Upper lobe of right lung (tissue), 1 donor: ENCODE results near the gene ARHGEF10L. TPM values are rescaled to one million over a fixed set of nuclear protein-coding genes. Genes with fewer than 3 reads are reported as not detected.

Source experiments
- ATAC-seq: fragments of 200-7000 bp; cut with Tn5 transposase; one replicate; pipeline ENCODE4 v1.9.1; 2020; ENCODE audit warnings: mild to moderate bottlenecking, moderate library complexity
- DNase-seq: peaks from one replicate; pipeline ENCODE4 v3.0.0-alpha.2; 2020
- H3K27ac ChIP-seq: fragments of 200-600 bp; one replicate; pipeline ENCODE4 v1.8.0; 2022
- H3K27me3 ChIP-seq: fragments of 200-600 bp; one replicate; pipeline ENCODE4 v1.8.0; 2022; ENCODE audit warnings: mild to moderate bottlenecking
- H3K36me3 ChIP-seq: fragments of 200-600 bp; one replicate; pipeline ENCODE4 v1.8.0; 2022
- H3K4me1 ChIP-seq: fragments of 200-600 bp; one replicate; pipeline ENCODE4 v1.8.0; 2022
- H3K4me3 ChIP-seq: fragments of 200-600 bp; one replicate; pipeline ENCODE4 v1.8.0; 2022; ENCODE audit warnings: mild to moderate bottlenecking
- H3K9me3 ChIP-seq: fragments of 200-600 bp; one replicate; pipeline ENCODE4 v1.8.0; 2022
- intact Hi-C: fragments of 100-400 bp; cut with DNase I; formaldehyde crosslinking; loops from one replicate; pipeline ENCODE4 v1.11.0; 2022
- total RNA-seq: library from RNA; stranded (reverse); fragmentation: NEBNext Ultra II Directional; extraction: Animal tissue kit (Norgen Biotek cat#: 25700); gene quantifications from one replicate; pipeline ENCODE4 v1.2.1, GENCODE V29; 2021
- TF ChIP-seq, protein P1 (sequence below): fragments of 200-600 bp; IDR thresholded peaks from one replicate; pipeline ENCODE4 v1.8.0; 2022; ENCODE audit warnings: antibody characterized with exemption
- donor health status: DM: no; HTN: yes; CAD: no; lungs with severe emphysema.

Gene ARHGEF10L
- total RNA-seq, 1 donor from 2014 or later, result 34.1 TPM

DNA sequence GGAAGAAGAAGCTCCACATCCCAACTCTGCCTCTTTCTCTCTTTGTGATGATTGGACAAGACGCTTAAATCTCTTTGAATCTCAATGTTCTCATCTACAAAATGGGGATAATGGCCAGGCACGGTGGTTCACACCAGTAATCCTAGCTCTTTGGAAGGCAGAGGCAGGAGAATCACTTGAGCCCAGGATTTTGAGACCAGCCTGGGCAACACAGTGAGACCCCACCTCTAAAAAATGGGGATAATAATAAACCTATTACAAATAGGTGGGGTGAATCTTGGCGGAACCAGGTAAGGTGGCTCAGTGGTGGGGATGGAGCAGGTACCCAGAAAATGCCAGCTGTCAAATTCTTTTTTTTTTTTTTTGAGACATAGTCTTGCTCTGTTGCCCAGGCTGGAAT, 29.4 kb upstream of the ARHGEF10L start:
- H3K9me3 ChIP-seq, result no peaks in the 10 kb centered on the region
- no peak overlapping the region for H3K27ac ChIP-seq
- ATAC-seq (no peak), DNase-seq (no peak)
- H3K36me3 ChIP-seq, result no peaks in the 10 kb centered on the region
- TF ChIP-seq, protein P1, sequence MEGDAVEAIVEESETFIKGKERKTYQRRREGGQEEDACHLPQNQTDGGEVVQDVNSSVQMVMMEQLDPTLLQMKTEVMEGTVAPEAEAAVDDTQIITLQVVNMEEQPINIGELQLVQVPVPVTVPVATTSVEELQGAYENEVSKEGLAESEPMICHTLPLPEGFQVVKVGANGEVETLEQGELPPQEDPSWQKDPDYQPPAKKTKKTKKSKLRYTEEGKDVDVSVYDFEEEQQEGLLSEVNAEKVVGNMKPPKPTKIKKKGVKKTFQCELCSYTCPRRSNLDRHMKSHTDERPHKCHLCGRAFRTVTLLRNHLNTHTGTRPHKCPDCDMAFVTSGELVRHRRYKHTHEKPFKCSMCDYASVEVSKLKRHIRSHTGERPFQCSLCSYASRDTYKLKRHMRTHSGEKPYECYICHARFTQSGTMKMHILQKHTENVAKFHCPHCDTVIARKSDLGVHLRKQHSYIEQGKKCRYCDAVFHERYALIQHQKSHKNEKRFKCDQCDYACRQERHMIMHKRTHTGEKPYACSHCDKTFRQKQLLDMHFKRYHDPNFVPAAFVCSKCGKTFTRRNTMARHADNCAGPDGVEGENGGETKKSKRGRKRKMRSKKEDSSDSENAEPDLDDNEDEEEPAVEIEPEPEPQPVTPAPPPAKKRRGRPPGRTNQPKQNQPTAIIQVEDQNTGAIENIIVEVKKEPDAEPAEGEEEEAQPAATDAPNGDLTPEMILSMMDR, result no peak
- H3K4me3 ChIP-seq, result no peak overlapping the region
- no peaks in the 10 kb centered on the region for H3K4me1 ChIP-seq
- no peaks in the 10 kb centered on the region for H3K27me3 ChIP-seq
- intact Hi-C loops, result no loop called here

DNA sequence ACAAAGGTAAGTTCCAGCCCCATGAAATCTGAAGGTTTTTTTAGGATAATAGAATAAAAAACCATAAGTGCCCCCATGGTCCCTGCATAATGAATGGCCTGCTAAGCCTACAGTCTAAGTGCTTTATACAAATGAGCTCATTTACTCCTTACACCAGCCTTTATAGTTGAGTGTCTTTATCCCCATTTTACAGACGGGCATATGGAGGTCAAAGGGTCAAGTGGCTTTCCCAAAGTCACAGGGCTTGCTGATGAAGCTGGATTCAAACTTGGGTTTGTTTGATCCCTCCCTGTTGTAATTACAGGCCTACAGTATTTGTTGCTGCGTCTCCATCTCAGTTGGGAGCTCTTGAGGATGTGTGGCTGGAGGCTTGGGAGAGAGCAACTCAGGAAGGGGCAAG, 28.3 kb upstream of the ARHGEF10L start:
- ATAC-seq (no peak), DNase-seq (no peak)
- intact Hi-C loops, result no loop called here
- H3K27me3 ChIP-seq, result no peaks in the 10 kb centered on the region
- no peaks in the 10 kb centered on the region for H3K9me3 ChIP-seq
- H3K4me1 ChIP-seq, result no peaks in the 10 kb centered on the region
- no peak overlapping the region for H3K4me3 ChIP-seq
- no peaks in the 10 kb centered on the region for H3K36me3 ChIP-seq
- TF ChIP-seq, protein P1, result no peak
- H3K27ac ChIP-seq, result no peak overlapping the region

GRCh38 chr1:17513131-17513530, 26.4 kb upstream of the ARHGEF10L start:
- TF ChIP-seq, protein P1, result no peak
- intact Hi-C loops, result no loop called here
- H3K9me3 ChIP-seq, result no peaks in the 10 kb centered on the region
- no peak for ATAC-seq
- DNase-seq, result no peak
- H3K27ac ChIP-seq, result no peak overlapping the region
- no peak overlapping the region for H3K4me3 ChIP-seq
- no peaks in the 10 kb centered on the region for H3K27me3 ChIP-seq
- H3K4me1 ChIP-seq, result peaks cover 5% of the 10 kb centered on the region
- H3K36me3 ChIP-seq, result no peaks in the 10 kb centered on the region

DNA sequence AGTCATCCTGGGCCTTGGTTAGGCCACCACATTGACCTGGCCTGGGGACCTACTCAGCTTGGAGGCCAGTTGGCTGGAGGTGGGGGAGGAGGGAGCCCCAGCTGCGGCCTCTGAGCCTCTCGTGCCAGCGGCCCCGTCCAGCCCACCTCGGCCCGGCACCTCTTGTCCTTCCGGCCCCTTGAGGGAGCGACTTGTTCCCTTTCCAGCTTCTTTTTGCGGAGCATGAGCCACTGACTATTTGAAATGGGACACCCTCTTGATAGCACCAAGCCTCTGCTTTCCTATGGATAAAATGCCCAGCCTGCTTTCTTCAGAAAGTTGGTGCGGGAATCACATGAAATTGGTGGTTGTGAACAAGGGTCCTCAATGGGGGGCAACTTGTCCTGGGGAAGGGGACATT, 24.7 kb upstream of the ARHGEF10L start:
- intact Hi-C loops, result no loop called here
- ATAC-seq (no peak), DNase-seq (no peak)
- Histone ChIP-seq H3K4me3 (no peak overlapping the region), H3K36me3 (no peaks in the 10 kb centered on the region), H3K4me1 (peaks cover 5% of the 10 kb centered on the region), H3K9me3 (no peaks in the 10 kb centered on the region), H3K27ac (no peak overlapping the region), H3K27me3 (no peaks in the 10 kb centered on the region)
- TF ChIP-seq, protein P1, result no peak

DNA sequence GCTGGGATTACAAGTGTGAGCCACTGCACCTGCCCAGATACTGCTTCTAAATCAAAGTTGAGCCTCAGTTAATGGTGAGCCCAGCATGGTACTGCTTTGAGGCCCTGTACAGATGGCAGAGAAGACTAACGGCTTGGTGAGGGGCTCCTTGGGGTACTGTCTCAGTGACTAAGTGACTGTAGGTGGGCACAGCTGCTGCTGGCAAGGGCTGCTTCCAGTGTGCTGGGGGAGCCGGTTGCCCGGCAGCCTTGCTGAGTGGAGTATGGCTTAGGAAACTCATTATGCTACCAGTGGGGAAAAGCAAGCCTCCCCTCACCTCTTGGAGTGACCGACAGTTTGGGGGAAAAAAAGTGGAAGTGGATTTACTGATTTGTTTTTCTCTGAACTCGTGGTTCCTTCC, 23.6 kb upstream of the ARHGEF10L start:
- intact Hi-C loops, result no loop called here
- no peak for DNase-seq
- H3K27ac ChIP-seq, result no peak overlapping the region

More for the DNA sequence above, 23.6 kb upstream of the ARHGEF10L start:
- Histone ChIP-seq H3K4me3 (no peak overlapping the region), H3K36me3 (no peaks in the 10 kb centered on the region), H3K4me1 (peaks cover 5% of the 10 kb centered on the region), H3K9me3 (no peaks in the 10 kb centered on the region), H3K27me3 (no peaks in the 10 kb centered on the region)
- no peak for ATAC-seq
- TF ChIP-seq, protein P1, result no peak
